Natural killer cell treated with Interleukin-12 subunit alpha and Interleukin-12 subunit beta and Interleukin-15 and Interleukin-18, amount 100 ng/mL, for 72 hours (primary cell): Measurements from ENCODE around the gene OXTR. TPM values are rescaled to one million over a fixed set of nuclear protein-coding genes. Genes with fewer than 3 reads are reported as not detected.

Source experiments
- ATAC-seq, 2 donors: fragments of 150-1000 bp; cut with Tn5 transposase in 1 of 2; sonication (Bioruptor Pico), chemical (Tn5 transposase) in 1 of 2; 2 replicates each; pipeline ENCODE4 v1.10.0; 2021
- DNase-seq: peaks from one replicate; pipeline ENCODE4 v3.0.0; 2022; ENCODE audit warnings: low spot score
- H3K27ac Mint-ChIP-seq, 2 donors: 1 replicate in 1 of 2; 2 replicates in 1 of 2; pipeline ENCODE4 v1.8.0; 2022; ENCODE audit warnings: mixed read lengths in 2 of 2, mild to moderate bottlenecking in 1 of 2, moderate library complexity in 1 of 2
- H3K27me3 Mint-ChIP-seq, 2 donors: 1 replicate in 1 of 2; 2 replicates in 1 of 2; pipeline ENCODE4 v1.8.0; 2022; ENCODE audit warnings: mixed read lengths in 2 of 2
- H3K36me3 Mint-ChIP-seq: one replicate; pipeline ENCODE4 v1.8.0; 2022; ENCODE audit warnings: mixed read lengths
- H3K4me1 Mint-ChIP-seq, 2 donors: 1 replicate in 1 of 2; 2 replicates in 1 of 2; pipeline ENCODE4 v1.8.0; 2022; ENCODE audit warnings: low read depth in 2 of 2, mixed read lengths in 2 of 2, mild to moderate bottlenecking in 1 of 2
- H3K4me3 Mint-ChIP-seq: one replicate; pipeline ENCODE4 v1.8.0; 2022; ENCODE audit warnings: mixed read lengths
- H3K9me3 Mint-ChIP-seq: 2 replicates; pipeline ENCODE4 v1.8.0; 2022; ENCODE audit warnings: mixed read lengths
- total RNA-seq, 2 donors: library from RNA; stranded (reverse); gene quantifications; one replicate each; pipeline ENCODE4 v1.2.3, GENCODE V29; 2022

Gene OXTR
- total RNA-seq, 2 donors from 2014 or later, result 1.8 to 2.7 TPM

GRCh38 chr3:8777978-8778267 lies 8.5 kb upstream of the OXTR start:
- Mint-ChIP-seq H3K4me1 (no peaks in the 10 kb centered on the region), H3K27ac (no peak overlapping the region), H3K4me3 (no peak overlapping the region), H3K36me3 (no peaks in the 10 kb centered on the region), H3K9me3 (no peaks in the 10 kb centered on the region), H3K27me3 (peaks cover 18% of the 10 kb centered on the region in 2 donors)
- DNase-seq, result no peak
- ATAC-seq, result no peak

DNA sequence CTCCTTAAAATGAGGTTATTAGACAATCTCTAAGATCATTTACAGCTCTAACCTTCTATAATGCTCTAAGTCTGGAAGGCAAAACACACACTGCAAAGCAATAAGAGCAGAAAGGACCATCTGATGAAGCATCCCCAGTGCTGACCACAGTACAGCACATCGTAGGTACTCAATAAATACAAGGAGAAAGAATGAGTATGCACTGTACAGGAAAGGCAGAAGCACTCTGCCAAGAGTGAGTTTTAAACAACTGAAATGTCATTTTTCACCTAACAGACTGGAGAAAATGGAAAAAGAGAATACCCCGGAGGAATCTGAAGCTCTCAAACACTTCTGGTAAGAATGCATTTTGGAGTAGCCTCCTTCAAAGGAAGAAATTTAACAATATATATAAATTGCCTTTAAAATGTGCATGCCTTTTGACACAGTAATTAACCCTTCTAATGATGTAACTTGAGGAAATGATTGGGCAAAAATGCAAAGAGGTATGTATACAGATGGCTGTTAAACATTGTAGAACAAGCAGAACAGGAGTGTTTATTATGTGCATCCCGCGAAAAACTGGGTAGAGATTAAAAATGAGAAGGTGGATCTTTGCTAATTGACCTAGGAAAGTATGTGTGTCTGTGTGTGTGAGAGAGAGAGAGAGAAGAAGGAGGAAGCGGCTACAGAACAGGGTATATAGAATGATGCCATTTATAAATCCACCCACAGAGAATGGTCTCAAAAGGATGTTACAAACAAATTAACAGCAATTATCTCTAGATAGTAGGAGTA lies 8.0 kb upstream of the OXTR start:
- ATAC-seq (no peak), DNase-seq (no peak)
- H3K4me3 Mint-ChIP-seq, result no peak overlapping the region
- H3K9me3 Mint-ChIP-seq, result no peaks in the 10 kb centered on the region
- H3K27ac Mint-ChIP-seq, result no peak overlapping the region
- peaks cover 18% of the 10 kb centered on the region in 2 donors for H3K27me3 Mint-ChIP-seq
- H3K4me1 Mint-ChIP-seq, result no peaks in the 10 kb centered on the region
- no peaks in the 10 kb centered on the region for H3K36me3 Mint-ChIP-seq

GRCh38 chr3:8776406-8776805 lies 7.0 kb upstream of the OXTR start:
- no peak overlapping the region for H3K27ac Mint-ChIP-seq
- H3K4me1 Mint-ChIP-seq, result no peaks in the 10 kb centered on the region
- no peaks in the 10 kb centered on the region for H3K9me3 Mint-ChIP-seq
- H3K36me3 Mint-ChIP-seq, result no peaks in the 10 kb centered on the region
- no peak for ATAC-seq
- H3K27me3 Mint-ChIP-seq, result peaks cover 18 to 25% of the 10 kb centered on the region in 2 donors
- DNase-seq, result no peak
- no peak overlapping the region for H3K4me3 Mint-ChIP-seq

DNA sequence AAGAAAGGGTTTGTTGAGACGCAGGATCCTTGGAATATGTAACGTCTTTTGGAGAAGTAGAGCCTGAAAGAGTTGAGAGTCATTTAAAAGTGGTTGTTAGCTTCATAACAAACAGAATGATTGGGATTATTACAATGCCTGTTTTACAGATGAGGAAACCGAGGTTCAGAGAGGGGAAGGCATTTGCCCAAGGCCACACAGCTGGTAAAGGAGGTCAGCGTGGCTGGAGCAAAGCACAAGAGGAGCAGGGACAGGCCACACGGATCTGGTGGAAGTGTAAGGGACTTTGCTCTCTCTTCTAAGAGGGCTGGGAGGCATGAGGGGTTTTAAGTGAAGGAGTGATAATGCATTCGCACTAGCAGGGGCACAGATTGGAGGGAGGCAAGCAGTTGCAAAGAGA lies 6.2 kb upstream of the OXTR start:
- Mint-ChIP-seq H3K27me3 (peaks cover 23 to 31% of the 10 kb centered on the region in 2 donors), H3K9me3 (no peaks in the 10 kb centered on the region), H3K4me1 (no peaks in the 10 kb centered on the region), H3K36me3 (no peaks in the 10 kb centered on the region), H3K4me3 (no peak overlapping the region), H3K27ac (no peak overlapping the region)
- DNase-seq, result no peak
- ATAC-seq, result no peak

- no peaks in the 10 kb centered on the region for H3K36me3 Mint-ChIP-seq
- no peak overlapping the region for H3K27ac Mint-ChIP-seq
- ATAC-seq (no peak), DNase-seq (no peak)
- H3K27me3 Mint-ChIP-seq, result peaks cover 25 to 32% of the 10 kb centered on the region in 2 donors
- no peaks in the 10 kb centered on the region for H3K9me3 Mint-ChIP-seq
- H3K4me3 Mint-ChIP-seq, result no peak overlapping the region
- no peaks in the 10 kb centered on the region for H3K4me1 Mint-ChIP-seq
These were observed 5.8 kb upstream of the OXTR start for GRCh38 chr3:8775181-8775580.

- Mint-ChIP-seq H3K4me1 (peaks cover 3 to 8% of the 10 kb centered on the region in 2 donors), H3K4me3 (no peak overlapping the region), H3K27me3 (peaks cover 30 to 41% of the 10 kb centered on the region in 2 donors), H3K36me3 (no peaks in the 10 kb centered on the region), H3K9me3 (no peaks in the 10 kb centered on the region), H3K27ac (no peak overlapping the region)
- no peak for ATAC-seq
- no peak for DNase-seq
These were observed 4.6 kb upstream of the OXTR start for GRCh38 chr3:8773941-8774542.

GRCh38 chr3:8768364-8769087 lies 887 bp downstream of the OXTR start:
- Mint-ChIP-seq H3K27ac (no peak overlapping the region), H3K9me3 (no peaks in the 10 kb centered on the region), H3K36me3 (no peaks in the 10 kb centered on the region), H3K4me3 (peak overlapping the region; percentile 30), H3K27me3 (peaks cover 29 to 30% of the 10 kb centered on the region in 2 donors), H3K4me1 (peaks cover 3 to 13% of the 10 kb centered on the region in 2 donors)
- no peak for DNase-seq
- ATAC-seq, result no peak

GRCh38 chr3:8767667-8768363 lies 1.6 kb downstream of the OXTR start:
- Mint-ChIP-seq H3K4me3 (no peak overlapping the region), H3K27me3 (peaks cover 29 to 30% of the 10 kb centered on the region in 2 donors), H3K36me3 (no peaks in the 10 kb centered on the region), H3K4me1 (peaks cover 3 to 13% of the 10 kb centered on the region in 2 donors), H3K27ac (no peak overlapping the region), H3K9me3 (no peaks in the 10 kb centered on the region)
- ATAC-seq (no peak), DNase-seq (no peak)

DNA sequence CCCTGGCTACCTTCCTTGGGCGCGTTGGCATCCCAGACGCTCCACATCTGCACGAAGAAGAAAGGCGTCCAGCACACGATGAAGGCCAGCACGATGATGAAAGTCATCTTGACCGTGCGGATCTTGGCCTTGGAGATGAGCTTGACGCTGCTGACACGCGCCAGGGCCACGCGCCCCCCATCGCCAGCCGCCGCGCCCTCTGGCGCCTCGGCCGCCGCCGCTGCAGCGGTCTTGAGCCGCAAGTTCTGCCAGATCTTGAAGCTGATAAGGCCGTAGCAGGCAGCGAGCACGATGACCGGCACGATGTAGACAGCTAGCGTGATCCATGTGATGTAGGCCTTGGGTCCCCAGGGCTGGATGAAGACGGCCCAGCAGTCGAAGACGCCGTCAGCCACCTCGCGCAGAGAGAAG lies 2.2 kb downstream of the OXTR start:
- ATAC-seq (no peak), DNase-seq (no peak)
- Mint-ChIP-seq H3K4me1 (peaks cover 3 to 13% of the 10 kb centered on the region in 2 donors), H3K36me3 (no peaks in the 10 kb centered on the region), H3K9me3 (no peaks in the 10 kb centered on the region), H3K27ac (no peak overlapping the region), H3K4me3 (no peak overlapping the region), H3K27me3 (peaks cover 29 to 30% of the 10 kb centered on the region in 2 donors)

DNA sequence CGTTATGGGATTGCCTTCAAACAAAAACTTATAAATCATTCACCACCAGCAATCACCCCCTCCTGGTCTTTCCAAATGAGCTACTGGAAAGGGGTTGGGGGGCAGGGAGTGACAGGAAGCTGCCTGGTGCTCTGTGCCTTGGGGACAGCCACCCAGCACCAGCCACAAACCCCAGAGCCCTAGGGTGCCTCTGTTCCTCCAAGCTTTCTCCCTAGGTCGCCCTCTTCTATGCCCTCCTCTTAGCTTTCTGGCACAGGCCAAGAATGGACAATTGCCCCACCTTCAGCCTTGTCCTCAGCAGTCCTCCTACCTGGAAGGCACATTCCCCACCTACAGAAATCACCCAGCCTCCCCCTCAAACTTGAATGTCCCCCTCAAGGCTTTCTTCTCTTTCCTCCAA lies 3.3 kb downstream of the OXTR start:
- DNase-seq, result no peak
- ATAC-seq, result no peak
- peaks cover 22 to 29% of the 10 kb centered on the region in 2 donors for H3K27me3 Mint-ChIP-seq
- no peak overlapping the region for H3K27ac Mint-ChIP-seq
- no peaks in the 10 kb centered on the region for H3K36me3 Mint-ChIP-seq
- peaks cover 3 to 13% of the 10 kb centered on the region in 2 donors for H3K4me1 Mint-ChIP-seq
- no peak overlapping the region for H3K4me3 Mint-ChIP-seq
- no peaks in the 10 kb centered on the region for H3K9me3 Mint-ChIP-seq

GRCh38 chr3:8765528-8765927 lies 3.9 kb downstream of the OXTR start:
- no peaks in the 10 kb centered on the region for H3K9me3 Mint-ChIP-seq
- ATAC-seq (no peak), DNase-seq (no peak)
- no peak overlapping the region for H3K27ac Mint-ChIP-seq
- peaks cover 3 to 13% of the 10 kb centered on the region in 2 donors for H3K4me1 Mint-ChIP-seq
- H3K36me3 Mint-ChIP-seq, result no peaks in the 10 kb centered on the region
- H3K4me3 Mint-ChIP-seq, result no peak overlapping the region
- H3K27me3 Mint-ChIP-seq, result peaks cover 16 to 25% of the 10 kb centered on the region in 2 donors

GRCh38 chr3:8764528-8764927 lies 4.9 kb downstream of the OXTR start:
- Mint-ChIP-seq H3K36me3 (no peaks in the 10 kb centered on the region), H3K27ac (no peak overlapping the region), H3K4me3 (no peak overlapping the region), H3K27me3 (peaks cover 10 to 18% of the 10 kb centered on the region in 2 donors), H3K4me1 (peaks cover under 1 to 10% of the 10 kb centered on the region in 2 donors), H3K9me3 (no peaks in the 10 kb centered on the region)
- ATAC-seq (no peak), DNase-seq (no peak)

GRCh38 chr3:8762607-8763377 lies 6.6 kb downstream of the OXTR start:
- no peaks in the 10 kb centered on the region for H3K9me3 Mint-ChIP-seq
- H3K36me3 Mint-ChIP-seq, result no peaks in the 10 kb centered on the region
- no peak for DNase-seq
- peaks cover 0 to 8% of the 10 kb centered on the region in 2 donors for H3K27me3 Mint-ChIP-seq
- ATAC-seq, result no peak
- no peaks in the 10 kb centered on the region for H3K4me1 Mint-ChIP-seq
- no peak overlapping the region for H3K4me3 Mint-ChIP-seq
- no peak overlapping the region for H3K27ac Mint-ChIP-seq
